Islet precursor cell (in vitro differentiated cells): ENCODE measurements around the gene SEC23A.
"Not testable (repeated sequence)": the region's sequence is repeated elsewhere in the genome, so short reads cannot be mapped to it uniquely, and the experiment has no call there.

Experiments used
- DNase-seq: peaks from one replicate; pipeline ENCODE4 v3.0.0-alpha.2; 2018

Gene SEC23A

GRCh38 chr14:39090548-39091111 is 12.4 kb downstream of the SEC23A start:
- DNase-seq, result no peak

DNA sequence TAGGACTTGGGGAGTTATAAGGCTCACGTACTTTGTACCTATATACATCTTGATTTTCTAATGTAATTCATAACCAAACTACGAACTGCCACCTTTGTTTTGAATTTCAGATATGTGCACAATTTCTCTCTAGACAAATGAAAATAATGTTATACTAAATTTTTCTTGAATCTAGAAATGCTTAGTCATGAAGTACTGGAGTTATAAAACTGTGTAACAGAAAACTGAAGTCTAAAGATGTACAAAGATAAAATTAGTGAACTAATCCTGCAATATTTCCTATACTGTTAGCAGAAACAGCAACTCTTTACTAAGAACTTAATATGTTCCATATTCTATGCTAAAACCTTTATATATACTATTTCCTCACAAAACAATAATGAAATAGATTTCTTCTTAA is 15.5 kb downstream of the SEC23A start:
- DNase-seq, result no peak

- DNase-seq, result no peak
Observed at GRCh38 chr14:39085933-39086332, 17.1 kb downstream of the SEC23A start.

DNA sequence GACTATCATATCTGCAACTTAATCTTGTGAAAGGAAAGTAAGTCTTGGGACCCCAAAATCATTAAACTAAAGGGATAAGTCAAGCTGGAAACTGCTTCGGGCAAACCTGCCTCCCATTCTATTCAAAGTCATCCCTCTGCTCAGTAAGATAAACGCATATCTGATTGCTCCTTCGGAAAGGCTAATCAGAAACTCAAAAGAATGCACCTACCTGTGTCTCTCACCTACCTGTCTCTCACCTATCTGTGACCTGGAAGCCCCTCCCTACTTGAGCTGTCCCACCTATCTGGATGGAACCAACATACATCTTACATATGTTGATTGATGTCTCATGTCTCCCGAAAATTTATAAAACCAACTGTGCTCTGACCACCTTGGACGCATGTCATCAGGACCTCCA is 19.9 kb downstream of the SEC23A start:
- DNase-seq, result no peak

DNA sequence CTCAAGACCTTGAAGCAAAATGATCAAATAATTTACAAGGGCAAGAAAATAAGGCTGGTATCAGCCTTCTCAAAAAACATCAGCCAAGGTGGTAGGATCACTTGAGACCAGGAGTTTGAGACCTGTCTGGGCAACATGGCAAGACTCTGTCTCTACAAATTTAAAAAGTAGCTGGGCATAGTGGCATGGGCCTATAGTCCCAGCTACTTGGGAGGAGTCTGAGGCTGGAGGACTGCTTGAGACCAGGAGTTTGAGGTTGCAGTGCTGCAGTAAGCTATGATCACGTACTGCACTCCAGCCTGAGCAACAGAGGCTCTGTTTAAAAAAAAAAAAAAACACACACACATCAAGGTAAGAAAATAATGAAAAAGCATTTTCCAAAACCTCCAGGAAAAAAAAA is 22.1 kb downstream of the SEC23A start:
- no peak for DNase-seq

DNA sequence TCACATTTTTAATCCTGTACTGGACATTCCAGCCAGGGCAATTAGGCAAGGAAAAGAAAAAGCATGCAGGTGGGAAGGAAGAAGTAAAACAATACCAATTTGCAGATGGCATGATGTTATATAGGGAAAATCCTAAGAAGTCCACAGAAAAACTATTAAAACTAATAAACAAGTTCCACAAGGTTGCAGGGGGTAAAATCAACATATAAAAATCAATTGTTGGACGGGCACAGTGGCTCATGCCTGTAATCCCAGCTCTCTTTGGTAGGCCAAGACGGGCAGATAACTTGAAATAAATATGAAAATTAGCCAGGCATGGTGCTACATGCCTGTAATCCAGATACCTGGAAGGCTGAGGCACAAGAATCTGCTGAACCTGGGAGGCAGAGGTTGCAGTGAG is 31.9 kb downstream of the SEC23A start:
- DNase-seq, result no peak

- DNase-seq, result no peak
Observed at GRCh38 chr14:39069923-39070322, 33.1 kb downstream of the SEC23A start.

DNA sequence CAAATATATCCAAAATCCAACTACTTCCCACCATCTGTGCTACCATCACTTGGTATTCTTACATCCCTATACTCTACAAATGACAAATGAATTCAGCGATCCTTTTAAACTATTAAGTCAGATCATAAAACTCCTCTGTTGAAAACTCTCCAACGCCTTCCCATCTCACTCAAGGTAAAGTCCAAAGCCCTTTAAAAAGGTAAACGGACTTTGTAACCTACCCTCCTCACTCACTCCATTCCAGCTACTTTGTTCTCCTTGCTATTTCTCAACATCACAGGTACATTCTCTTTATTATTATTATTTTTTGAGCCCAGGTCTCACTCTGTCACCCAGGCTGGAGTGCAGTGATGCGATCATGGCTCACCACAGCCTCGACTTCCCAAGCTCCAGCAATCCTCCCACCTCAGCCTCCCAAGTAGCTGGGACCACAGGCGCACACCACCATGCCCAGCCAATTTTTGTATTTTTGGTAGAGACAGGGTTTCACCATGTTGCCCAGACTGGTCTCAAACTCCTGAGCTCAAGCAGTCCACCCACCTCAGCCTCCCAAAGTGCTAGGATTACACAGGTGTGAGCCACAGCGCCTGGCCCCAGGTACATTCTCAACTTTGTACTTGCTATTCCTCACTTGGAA is 33.7 kb downstream of the SEC23A start:
- not testable (repeated sequence) for DNase-seq

DNA sequence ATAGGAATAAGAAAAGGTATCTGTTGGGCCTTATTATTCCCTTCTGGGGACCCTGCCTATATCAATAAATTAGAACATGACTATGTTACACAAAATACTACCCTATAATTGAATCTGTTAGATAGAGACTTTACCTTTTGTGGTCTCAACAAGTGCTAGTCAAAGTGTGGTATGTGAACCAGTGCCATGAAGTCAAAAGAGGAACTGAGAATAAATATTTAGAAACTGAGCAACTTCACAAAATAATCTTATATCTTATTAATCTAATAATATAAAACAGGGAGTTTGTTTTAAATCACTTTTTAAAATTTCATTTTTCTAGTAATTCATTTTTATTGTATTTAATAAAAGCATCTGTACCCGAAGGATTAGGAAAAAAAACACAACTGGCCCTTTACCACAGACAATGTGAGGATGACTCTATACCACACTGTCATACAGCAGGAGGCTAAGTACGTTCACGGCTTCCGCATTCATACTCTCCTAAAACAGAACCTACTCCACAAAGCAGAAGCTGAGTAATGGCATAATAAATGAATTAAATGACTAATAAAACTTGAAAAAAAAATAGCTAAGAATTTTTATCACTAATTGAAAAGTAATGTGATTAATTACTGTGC is 42.1 kb downstream of the SEC23A start:
- DNase-seq, result no peak

DNA sequence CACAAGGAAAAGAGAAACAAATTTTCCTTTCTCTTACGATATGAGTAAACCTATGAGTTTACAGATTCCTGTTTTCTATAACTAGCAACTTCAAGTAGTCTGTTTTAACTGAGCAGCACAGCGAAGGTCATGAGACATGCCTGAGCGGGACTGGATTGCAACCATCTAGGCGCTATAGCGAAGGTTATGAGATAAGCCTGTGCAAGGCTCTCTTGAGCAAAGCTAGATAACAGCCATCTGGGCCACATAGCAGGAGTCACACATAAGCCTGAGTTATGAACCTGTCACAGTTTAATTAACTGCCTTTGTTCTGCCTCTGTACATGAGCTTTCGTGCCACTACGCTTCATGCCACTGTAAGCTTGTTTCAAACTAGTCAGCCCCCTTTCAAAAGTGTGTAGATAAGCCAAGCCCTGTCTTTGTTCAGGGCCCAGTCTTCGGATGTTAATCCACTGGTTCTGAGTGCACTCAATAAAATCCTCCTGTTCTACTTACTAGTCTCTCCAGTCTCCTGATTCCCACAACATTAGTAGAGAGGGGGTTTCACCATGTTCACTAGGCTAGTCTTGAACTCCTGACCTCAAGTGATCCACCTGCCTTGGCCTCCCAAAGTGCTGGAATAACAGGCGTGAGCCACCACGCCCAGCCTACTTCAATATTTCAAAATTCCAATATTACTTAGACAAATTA is 47.1 kb downstream of the SEC23A start:
- no peak for DNase-seq

DNA sequence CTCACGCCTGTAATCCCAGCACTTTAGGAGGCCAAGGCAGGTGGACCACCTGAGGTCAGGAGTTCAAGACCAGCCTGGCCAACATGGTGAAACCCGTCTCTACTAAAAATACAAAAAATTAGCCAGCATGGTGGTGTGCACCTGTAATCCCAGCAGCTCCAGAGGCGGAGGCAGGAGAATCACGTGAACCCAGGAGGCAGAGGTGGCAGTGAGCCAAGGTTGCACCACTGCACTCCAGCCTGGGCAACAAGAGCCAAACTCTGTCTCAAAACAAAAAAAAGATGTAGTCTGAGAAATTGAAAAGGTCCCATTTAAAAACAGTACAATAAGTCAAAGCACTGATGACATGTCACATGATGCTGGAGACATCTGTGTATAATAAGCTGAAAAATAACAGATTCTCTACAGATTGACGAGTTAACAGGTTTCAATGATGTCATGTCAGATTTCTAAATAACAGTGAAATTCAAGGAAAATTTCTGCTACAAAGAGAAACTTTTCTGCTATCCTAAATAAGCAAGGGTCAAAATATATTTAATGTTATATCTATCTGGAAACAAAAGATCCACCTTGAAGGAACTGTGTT is 50.1 kb downstream of the SEC23A start:
- not testable (repeated sequence) for DNase-seq

- DNase-seq, result no peak
Observed at GRCh38 chr14:39050389-39050788, 52.6 kb downstream of the SEC23A start.

DNA sequence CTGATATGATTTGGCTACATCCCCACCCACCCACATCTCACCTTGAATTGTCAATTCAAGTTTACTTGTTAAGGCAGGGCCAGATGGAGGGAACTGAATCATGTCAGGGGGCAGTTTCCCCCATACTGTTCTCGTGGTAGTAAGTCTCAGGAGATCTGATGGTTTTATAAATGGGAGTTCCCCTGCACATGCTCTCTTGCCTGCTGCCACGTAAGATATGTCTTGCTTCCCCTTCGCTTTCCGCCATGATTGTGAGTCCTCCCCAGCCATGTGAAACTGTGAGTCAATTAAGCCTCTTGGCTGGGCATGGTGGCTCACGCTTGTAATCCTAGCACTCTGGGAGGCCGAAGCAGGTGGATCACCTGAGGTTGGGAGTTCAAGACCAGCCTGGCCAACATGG is 57.1 kb downstream of the SEC23A start:
- not testable (repeated sequence) for DNase-seq

DNA sequence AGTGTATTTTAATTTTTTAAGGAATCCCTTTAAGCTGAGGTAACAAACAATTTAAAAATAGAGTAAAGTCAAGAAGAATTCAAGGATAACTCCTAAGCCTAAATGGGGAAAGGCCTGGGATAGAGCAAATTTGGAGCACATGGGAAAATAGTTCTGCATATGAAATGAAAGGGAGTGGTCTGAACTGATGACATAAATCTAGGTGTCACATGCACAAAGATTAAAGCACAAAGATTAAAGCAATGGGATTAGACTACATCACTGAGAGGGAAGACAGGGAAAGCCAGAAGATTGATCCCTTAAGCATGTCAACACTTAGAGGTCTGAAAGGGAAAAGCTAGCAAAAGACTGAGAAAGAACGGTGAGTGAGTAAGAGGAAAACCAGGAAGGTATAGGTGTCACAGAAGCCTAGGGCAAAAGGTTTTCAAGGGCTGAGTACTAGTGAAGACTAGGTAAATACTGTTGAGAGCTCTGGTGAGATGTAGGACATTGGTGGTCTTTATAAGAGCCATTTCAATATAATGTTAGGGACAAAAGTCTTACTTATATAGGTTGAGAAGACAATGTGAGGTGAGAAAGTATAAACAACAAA is 59.6 kb downstream of the SEC23A start:
- DNase-seq, result no peak

DNA sequence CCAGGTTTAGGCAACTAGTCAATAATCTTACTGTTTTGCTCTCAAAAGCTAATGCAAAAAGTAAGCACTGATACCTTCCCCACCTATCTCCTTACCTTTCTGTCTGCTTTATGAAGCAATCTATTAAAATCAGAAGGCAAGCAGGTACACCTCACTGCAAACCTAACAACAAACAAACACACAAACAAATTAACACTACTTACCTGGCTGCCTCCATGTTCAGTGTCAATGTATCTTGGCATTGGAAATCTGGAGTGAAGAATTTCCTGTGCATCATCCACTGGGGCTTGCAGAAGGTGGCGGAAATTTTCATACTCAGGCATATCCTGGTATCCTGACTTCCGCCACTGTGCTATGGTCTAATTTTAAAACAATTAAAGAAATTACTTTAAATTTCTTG is 62.5 kb downstream of the SEC23A start:
- DNase-seq, result no peak

DNA sequence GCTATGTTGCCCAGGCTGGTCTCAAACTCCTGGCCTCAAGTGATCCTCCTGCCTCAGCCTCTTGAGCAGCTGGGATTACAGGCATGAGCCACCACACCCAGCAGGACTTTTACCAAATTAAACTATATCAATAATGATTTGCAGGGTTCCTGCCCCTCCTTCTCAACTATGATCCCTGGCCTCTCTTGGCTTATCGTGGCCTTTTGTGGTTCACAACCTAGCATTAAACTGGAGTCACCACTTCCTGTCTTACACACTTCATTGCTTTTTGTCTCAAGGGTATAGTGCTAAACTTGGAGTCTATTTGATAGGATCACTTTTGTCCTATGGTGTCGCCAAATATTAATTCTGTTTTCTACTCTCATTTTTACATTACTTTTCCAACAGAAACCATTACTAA is 64.5 kb downstream of the SEC23A start:
- DNase-seq, result no peak

GRCh38 chr14:39036760-39037159 is 66.3 kb downstream of the SEC23A start:
- DNase-seq, result no peak

DNA sequence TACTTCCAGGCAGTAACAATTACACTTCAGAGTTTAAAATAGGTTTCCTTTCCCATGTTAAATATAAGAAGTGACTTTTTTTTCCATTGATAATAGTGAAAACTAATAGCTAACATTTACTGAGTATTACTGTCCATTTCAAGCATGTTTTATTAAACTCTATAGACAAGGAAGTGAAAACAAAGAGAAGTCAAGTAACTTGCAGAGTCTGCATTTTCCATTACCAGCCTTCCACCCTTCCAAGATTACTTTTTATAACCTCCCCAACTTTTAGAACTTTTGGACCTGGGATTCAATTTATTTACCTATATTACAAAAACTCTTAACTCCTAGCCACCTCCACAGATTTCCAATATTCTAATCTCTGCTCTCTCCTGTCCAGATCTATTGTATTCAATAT is 67.7 kb downstream of the SEC23A start:
- no peak for DNase-seq

- DNase-seq, result no peak
Observed at GRCh38 chr14:39034481-39035296, 68.3 kb downstream of the SEC23A start.

DNA sequence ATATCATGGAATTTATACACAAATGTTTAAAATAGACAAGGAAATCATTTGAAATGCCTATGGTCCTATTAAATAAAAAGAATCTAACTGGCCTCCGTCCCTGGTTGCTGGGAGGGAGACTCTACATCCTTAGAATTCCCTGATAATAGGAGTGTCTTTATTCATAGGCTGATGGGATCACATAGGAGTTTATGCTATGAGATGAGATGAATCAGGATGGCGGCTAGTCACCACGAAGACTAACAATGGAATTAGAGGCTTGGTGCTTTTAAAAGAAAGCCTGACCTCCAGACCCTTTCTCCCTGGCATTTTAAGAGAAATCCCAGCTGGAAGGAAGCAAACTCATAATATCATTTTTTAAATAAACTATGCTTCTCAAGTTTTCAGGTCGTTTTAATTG is 69.7 kb downstream of the SEC23A start:
- DNase-seq, result no peak

DNA sequence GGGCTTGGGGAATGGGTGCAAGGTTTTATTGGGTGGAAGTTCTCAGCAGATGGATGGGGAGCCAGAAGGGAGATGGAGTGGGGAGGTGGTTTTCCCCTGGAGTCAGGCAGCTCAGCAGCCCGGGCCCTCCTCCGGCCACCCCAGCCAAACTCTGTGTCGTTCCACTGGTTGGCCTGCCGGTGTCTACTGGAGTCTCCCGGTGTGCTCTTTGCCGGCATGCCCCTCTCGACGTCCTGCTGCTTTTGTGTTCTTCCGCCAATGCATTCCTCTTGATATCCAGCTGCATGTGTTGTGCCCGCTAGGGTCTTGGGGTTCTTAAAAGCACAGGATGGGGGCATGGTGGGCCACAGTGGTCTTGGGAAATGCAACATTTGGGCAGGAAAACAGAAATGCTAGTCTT is 72.8 kb downstream of the SEC23A start:
- no peak for DNase-seq

DNA sequence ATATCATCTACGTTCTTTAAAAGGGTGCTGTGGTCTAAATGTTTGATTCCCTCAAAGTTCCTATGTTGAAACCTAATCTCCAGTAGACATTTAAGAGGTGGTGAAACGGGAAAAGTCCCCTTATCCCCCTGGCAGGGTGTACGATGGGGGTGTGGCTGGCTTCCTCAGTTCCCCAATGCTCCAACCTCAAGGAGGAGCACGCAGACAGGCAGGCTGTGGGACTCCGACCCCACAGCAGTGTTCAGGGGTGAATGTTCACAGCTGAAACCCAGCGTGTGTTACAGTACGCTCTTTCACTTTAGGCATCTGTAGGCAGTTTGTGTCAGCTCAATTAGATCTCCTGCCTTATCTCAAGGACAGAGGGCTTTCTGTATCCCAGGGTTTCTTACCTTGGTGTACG is 73.2 kb downstream of the SEC23A start:
- DNase-seq, result no peak

- DNase-seq, result no peak
Observed at GRCh38 chr14:39028620-39029019, 74.4 kb downstream of the SEC23A start.
